Kidney (tissue), 14 donors: ENCODE data around the gene ZNF629. TPM values are rescaled to one million over a fixed set of nuclear protein-coding genes. Genes with fewer than 3 reads are reported as not detected.
A peak's percentile ranks its signal among the peaks of the same experiment; 100 is the strongest.

Experiments used
- DNase-seq, 5 donors: peaks; one replicate each; pipeline ENCODE4 v3.0.0-alpha.2; 2013 to 2020
- FAIRE-seq: peaks from 2 replicates; lab custom pipeline; 2012; peaks lifted over from hg19 to GRCh38; lab: Jason Lieb, UNC
- H3K27ac ChIP-seq, 2 donors: one replicate each; pipeline ENCODE4 v1.7.0; 2013; ENCODE audit warnings: low read depth in 2 of 2, low read length in 2 of 2, inconsistent platforms in 1 of 2
- H3K27me3 ChIP-seq: one replicate; pipeline ENCODE4 v1.7.1; 2013; ENCODE audit warnings: low read length, inconsistent platforms; ENCODE audit not compliant: control insufficient read depth, insufficient read depth
- H3K36me3 ChIP-seq, 3 donors: one replicate each; pipeline versions ENCODE4 v1.7.0 to v1.7.1; 2013; ENCODE audit warnings: low read length in 3 of 3, control low read depth in 1 of 3, inconsistent platforms in 1 of 3; ENCODE audit not compliant: insufficient read depth in 3 of 3, control insufficient read depth in 2 of 3
- H3K4me1 ChIP-seq, 3 donors: one replicate each; pipeline versions ENCODE4 v1.7.0 to v1.7.1; 2013; ENCODE audit warnings: low read length in 3 of 3, inconsistent platforms in 1 of 3, low read depth in 1 of 3; ENCODE audit not compliant: control insufficient read depth in 2 of 3, insufficient read depth in 2 of 3
- H3K4me3 ChIP-seq, 3 donors: one replicate each; pipeline versions ENCODE4 v1.7.0 to v1.8.1; 2013; ENCODE audit warnings: low read length in 3 of 3, control low read depth in 1 of 3, inconsistent platforms in 1 of 3
- H3K9ac ChIP-seq, 3 donors: one replicate each; pipeline versions ENCODE4 v1.7.0 to v1.7.1; 2013; ENCODE audit warnings: low read length in 3 of 3, control low read depth in 1 of 3, inconsistent platforms in 1 of 3
- H3K9me3 ChIP-seq, 3 donors: one replicate each; pipeline versions ENCODE4 v1.7.0 to v1.7.1; 2013; ENCODE audit warnings: low read length in 3 of 3, control low read depth in 1 of 3, inconsistent platforms in 1 of 3; ENCODE audit not compliant: control insufficient read depth in 2 of 3, insufficient read depth in 1 of 3
- intact Hi-C: fragments of 100-400 bp; cut with DNase I; formaldehyde crosslinking; loops from one replicate; pipeline ENCODE4 v1.11.1; 2022
- polyA plus RNA-seq: library from polyadenylated mRNA; stranded (reverse); fragments of 350-450 nt; fragmentation: Illumina TruSeq; extraction: RNeasy Lipid Tissue Mini Kit (QIAGEN cat#74804); gene quantifications from one replicate; pipeline ENCODE4 v1.2.3, GENCODE V29; 2014; ENCODE audit warnings: low read depth, low replicate concordance; ENCODE audit not compliant: insufficient read depth
- total RNA-seq: library from RNA; stranded (reverse); fragmentation: NEBNext Ultra II Directional; extraction: Animal tissue kit (Norgen Biotek cat#: 25700); gene quantifications from one replicate; pipeline ENCODE4 v1.2.1, GENCODE V29; 2021
- TF ChIP-seq, protein P1 (sequence below): IDR thresholded peaks from 3 replicates; pipeline ENCODE4 v1.5.1; 2012; ENCODE audit warnings: mild to moderate bottlenecking, moderate library complexity, borderline replicate concordance; ENCODE audit not compliant: insufficient read depth; ENCODE audit errors: extremely low read depth
- donor health status: control.
- donor health status: control.
- donor health status: control.
- donor health status: control.
- donor health status: control.
- donor health status: DM: yes; HTN: yes; CAD: no.
- donor health status: Normal renal cell carcinoma (clear cell type).

The ZNF629 gene
- total and polyA plus RNA-seq, 2 donors from 2014 or later: 8.1 to 19.8 TPM

DNA sequence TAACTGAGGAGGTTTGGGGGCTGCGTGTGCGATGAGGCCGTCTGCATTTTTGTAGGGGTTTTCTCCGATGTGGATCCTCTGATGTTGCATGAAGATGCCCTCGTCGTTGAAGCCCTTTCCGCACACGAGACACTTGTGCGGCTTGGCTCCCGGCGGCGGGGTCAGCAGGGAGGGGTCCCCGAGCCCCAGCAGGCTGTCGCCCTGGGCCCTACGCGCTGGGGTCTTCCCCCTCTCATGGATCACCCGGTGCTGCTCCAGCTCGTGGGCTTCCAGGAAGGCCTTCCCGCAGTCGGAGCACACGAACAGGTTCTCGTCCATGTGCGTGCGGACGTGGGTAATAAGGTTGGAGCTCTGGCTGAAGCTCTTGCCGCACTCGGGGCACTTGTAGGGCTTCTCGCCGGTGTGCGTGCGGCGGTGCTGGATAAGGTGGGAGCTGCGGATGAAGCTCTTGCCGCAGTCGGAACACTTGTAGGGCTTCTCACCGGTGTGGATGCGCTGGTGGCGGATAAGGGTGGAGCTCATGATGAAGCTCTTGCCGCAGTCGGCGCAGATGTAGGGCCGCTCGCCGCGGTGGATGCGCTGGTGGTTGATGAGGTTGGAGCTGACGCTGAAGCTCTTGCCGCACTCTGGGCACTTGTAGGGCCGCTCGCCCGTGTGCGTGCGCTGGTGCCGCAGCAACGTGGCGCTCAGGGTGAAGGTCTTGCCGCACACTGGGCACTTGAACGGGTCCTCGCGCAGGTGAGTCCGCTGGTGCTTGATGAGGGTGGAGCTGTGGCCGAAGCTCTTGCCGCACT is 4.3 kb downstream of the ZNF629 start:
- TF ChIP-seq, protein P1, sequence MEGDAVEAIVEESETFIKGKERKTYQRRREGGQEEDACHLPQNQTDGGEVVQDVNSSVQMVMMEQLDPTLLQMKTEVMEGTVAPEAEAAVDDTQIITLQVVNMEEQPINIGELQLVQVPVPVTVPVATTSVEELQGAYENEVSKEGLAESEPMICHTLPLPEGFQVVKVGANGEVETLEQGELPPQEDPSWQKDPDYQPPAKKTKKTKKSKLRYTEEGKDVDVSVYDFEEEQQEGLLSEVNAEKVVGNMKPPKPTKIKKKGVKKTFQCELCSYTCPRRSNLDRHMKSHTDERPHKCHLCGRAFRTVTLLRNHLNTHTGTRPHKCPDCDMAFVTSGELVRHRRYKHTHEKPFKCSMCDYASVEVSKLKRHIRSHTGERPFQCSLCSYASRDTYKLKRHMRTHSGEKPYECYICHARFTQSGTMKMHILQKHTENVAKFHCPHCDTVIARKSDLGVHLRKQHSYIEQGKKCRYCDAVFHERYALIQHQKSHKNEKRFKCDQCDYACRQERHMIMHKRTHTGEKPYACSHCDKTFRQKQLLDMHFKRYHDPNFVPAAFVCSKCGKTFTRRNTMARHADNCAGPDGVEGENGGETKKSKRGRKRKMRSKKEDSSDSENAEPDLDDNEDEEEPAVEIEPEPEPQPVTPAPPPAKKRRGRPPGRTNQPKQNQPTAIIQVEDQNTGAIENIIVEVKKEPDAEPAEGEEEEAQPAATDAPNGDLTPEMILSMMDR: no peak
- H3K9ac ChIP-seq: no peak overlapping the region
- peaks cover 0 to 9% (median 5%) of the 10 kb centered on the region in 3 donors for H3K36me3 ChIP-seq
- H3K27ac ChIP-seq: no peak overlapping the region
- H3K9me3 ChIP-seq: no peaks in the 10 kb centered on the region
- peaks cover 0 to 3% (median 0%) of the 10 kb centered on the region in 3 donors for H3K4me1 ChIP-seq
- DNase-seq: peak in 1 of 5 donors; percentile 25
- intact Hi-C loops: no loop called here
- FAIRE-seq: no peak
- no peak overlapping the region for H3K4me3 ChIP-seq
- H3K27me3 ChIP-seq: no peaks in the 10 kb centered on the region

DNA sequence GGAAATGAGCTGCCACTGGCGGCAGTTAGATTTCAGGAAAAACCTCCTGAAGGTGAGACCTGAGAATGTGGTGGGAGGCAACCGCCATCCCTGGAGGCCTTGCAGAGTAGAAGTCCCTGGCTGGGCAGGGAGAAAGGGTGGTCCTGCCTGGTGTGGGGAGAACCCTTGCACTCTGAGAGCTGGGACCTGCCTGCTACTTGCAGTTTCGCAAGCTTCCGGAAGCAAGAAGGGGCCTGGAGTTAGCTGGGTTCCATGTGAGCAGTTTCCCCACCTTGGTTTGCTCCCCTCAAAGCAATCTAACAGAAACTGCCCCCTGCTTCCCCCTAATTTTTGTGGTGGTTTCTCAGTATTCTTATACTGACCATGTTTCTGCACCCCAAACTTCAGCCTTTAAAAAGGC is 6.5 kb downstream of the ZNF629 start:
- H3K9ac ChIP-seq: no peak overlapping the region
- TF ChIP-seq, protein P1: no peak
- peaks cover 0 to 9% (median 5%) of the 10 kb centered on the region in 3 donors for H3K36me3 ChIP-seq
- H3K9me3 ChIP-seq: no peaks in the 10 kb centered on the region
- H3K27ac ChIP-seq: no peak overlapping the region
- FAIRE-seq (no peak), DNase-seq (peak in 1 of 5 donors; percentile 26)
- H3K27me3 ChIP-seq: no peaks in the 10 kb centered on the region
- intact Hi-C loops: no loop called here
- H3K4me3 ChIP-seq: no peak overlapping the region
- peaks cover 0 to 6% (median 2%) of the 10 kb centered on the region in 3 donors for H3K4me1 ChIP-seq

DNA sequence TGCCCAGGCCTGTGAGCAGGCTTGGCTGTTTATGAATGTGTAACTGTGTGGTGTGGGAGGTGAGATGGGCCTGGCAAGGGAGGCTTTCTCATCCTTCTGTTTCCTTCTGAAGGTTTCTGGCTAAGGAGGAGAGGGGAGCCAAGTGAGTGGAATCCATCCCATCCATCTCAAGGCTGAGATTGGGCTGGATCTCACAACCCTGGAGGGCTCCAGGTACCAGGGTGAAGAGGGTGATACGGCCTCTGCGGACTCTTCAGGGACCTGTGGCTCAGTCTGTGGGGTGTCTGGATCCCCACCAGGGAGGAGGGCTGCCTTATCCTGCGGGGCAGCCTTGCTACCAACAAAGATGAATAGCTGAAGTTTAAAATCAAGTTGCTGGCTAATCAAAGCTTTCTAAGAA is 7.0 kb downstream of the ZNF629 start:
- H3K9me3 ChIP-seq: no peaks in the 10 kb centered on the region
- no peak overlapping the region for H3K4me3 ChIP-seq
- FAIRE-seq (no peak), DNase-seq (peak in 1 of 5 donors; percentile 20)
- no peak overlapping the region for H3K9ac ChIP-seq
- H3K27me3 ChIP-seq: no peaks in the 10 kb centered on the region
- TF ChIP-seq, protein P1: no peak
- no peak overlapping the region for H3K27ac ChIP-seq
- peaks cover 0 to 9% (median 5%) of the 10 kb centered on the region in 3 donors for H3K36me3 ChIP-seq
- intact Hi-C loops: no loop called here
- H3K4me1 ChIP-seq: peaks cover 0 to 8% (median 2%) of the 10 kb centered on the region in 3 donors
